Measurements from ENCODE around the gene ITPRIPL2. TPM values are rescaled to one million over a fixed set of nuclear protein-coding genes. Genes with fewer than 3 reads are reported as not detected.
A peak's percentile ranks its signal among the peaks of the same experiment; 100 is the strongest.

ITPRIPL2 gene
- 40.2 and 51.3 TPM in 2 replicates for total RNA-seq

DNA sequence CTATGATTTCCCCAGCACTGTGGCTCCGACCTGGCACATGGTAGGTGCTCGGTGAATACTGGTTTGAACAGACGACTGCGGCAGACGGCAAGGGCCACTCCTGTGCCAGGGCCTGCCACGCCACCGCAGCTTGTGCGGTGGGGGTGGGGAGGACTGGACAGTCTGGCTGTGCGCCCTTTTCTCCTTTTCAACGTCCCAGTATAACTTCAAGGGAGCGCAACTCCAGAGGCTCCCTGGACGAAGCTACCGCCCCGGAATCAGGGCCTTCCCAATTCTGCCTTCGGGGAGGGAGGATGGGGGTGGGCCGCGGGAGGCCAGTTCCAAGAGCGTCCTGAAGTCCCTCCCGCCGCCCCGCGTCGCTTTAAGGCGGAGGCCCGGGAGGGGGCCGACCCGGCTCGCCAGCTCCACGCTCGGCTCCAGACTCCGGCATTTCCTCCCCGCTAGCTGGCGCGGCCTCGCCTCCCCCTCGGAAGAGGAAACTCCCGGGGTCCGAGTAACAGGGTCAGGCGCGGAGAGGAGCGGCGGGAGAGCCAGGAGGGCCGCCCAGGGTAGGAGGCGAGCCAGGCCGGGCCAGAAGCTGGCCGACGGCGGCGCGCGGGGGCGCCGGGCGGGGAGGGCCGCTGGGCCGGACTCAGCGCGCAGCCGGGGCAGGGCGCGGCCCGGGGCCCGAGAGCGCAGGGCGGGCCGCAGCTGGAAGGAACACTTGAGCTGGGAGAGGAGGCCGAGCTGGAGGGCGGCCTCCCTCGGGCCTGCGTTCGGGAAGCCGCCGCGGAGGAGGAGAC is at the start of gene ITPRIPL2:
ITPRIPL2 (plus strand) TSS at position 388 of the 782 bp plus-strand sequence. CDS start 498 bp downstream, outside the sequence.
- DNase-seq = peak; percentile 88

DNA sequence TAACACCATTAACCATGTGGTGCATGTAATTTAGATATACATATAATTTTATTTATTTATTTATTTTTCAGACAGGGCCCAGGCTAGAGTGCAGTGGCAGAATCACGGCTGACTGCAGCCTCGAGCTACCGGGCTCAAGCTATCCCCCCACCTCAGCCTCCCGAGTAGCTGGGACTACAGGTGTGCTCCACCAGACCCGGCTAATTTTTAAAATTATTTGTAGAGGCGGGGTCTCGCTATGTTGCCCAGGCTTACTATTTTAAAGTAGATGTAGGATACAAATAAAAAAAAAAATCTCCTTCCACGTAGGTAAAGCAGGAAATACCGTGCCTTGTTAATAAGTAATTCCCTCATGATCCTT is 46.8 kb upstream of the ITPRIPL2 start:
- DNase-seq = no peak

- peak; percentile 100 for DNase-seq
Measured at GRCh38 chr16:19067349-19068236, 46.2 kb upstream of the ITPRIPL2 start, which contains the start of gene COQ7. TSS of gene COQ7 (plus strand) at chr16:19067614. CDS start at chr16:19067665, 51 bp downstream.

- DNase-seq = no peak
Measured at GRCh38 chr16:19068237-19068815, 45.4 kb upstream of the ITPRIPL2 start.

DNA sequence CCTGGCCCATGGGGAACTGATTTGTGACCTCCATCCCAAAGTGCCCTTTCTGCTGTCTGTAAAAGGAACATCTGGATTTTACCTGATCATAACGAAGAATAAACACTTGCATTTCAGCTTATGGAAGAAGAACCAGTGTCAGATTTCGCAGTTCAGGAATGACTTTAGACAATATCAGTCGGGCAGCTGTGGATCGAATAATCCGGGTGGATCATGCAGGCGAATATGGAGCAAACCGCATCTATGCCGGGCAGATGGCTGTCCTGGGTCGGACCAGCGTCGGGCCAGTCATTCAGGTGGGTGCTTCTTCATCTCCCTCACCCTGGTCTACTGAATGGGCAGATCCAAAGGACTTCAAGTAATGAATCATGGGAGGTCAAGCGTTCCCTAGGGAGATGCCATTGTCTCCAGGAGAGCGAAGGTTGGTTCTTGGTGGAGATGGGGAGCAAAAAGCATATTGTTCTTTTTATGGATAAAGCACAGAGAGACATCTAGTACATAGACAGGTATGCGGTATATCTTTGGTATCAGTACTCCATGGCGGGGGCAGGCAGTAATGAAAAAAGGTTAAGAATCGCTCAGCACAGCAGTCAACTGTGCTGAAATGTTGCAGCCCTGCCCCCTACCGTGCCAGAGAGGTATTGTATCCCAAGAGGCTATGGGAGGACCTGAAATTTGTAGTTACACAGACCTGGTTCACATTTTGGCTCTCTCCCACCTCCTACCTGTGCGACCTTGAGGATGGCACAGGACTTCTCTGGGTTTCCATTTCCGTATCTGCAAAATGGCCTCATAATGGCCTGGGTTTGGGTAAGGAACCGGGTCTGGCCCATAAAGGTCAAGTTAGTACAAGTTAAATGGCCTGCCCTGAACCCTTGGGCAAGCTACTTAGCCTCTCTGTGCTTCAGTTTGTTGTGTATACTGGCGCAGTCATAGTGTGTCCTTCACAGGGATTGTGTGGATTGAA is 41.7 kb upstream of the ITPRIPL2 start:
- DNase-seq = peak; percentile 88

DNA sequence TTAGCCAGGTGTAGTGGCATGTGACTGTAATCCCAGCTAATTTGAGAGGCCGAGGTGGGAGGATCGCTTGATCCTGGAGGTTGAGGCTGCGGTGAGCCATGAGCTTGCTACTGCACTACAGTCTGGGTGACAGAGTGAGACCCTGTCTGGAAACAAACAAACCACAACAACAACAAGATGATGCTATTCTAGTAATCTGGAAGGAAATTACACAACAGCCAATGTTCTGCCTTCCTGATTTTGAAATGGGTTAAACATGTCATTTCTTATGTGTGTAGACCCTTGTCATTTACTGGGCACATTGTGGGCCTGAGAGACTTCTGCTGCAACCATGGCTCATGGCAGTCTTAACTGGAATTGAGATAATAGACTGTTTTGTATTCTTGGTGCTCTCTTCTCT is 40.4 kb upstream of the ITPRIPL2 start:
- DNase-seq = no peak

DNA sequence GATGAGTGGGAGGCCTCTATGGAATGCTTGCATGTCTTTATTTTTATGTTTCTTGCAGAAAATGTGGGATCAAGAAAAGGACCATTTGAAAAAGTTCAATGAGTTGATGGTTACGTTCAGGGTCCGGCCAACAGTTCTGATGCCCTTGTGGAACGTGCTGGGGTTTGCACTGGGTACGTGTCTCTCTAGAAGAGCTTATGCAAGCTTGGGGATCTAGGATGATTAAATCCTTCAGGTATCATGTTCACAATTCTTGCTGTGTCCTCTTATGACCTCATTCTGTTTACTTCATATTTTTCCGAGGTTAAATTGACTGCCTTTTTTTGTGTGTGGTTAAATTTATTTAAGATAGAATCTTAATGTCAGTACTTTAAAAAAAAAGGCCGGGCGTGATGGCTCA is 39.9 kb upstream of the ITPRIPL2 start:
- DNase-seq = no peak

DNA sequence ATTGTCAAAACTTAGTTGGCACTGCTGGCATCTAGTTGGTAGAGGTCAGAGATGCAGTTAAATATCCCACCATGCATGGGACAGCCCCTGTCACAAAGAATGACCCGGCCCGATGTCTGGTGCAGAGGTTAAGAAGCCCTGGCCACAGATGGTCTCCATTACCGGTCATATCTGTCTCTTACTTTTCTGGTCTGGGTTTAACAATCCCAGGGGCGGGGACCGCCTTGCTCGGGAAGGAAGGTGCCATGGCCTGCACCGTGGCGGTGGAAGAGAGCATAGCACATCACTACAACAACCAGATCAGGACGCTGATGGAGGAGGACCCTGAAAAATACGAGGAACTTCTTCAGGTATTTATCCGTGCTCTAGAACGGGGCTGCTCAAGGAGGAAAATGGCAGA is 38.3 kb upstream of the ITPRIPL2 start:
- no peak for DNase-seq

DNA sequence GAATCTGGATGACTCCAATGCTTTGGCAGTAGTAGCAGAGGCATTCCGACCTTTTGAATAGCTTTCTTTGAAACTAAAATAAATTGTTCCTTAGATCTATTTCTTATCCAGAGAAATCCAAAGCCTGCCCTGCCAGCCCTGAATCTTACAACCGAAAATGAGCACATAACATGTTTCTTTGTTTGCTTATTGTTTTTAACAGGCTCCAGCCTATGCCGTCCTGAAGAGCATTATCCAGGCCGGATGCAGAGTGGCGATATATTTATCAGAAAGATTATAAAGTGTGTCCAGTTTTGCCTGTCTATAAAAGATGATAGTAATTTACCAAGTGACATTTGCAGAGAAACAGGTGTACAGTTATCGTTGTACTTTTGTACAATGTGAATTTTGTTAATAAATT is 35.9 kb upstream of the ITPRIPL2 start:
- no peak for DNase-seq

DNA sequence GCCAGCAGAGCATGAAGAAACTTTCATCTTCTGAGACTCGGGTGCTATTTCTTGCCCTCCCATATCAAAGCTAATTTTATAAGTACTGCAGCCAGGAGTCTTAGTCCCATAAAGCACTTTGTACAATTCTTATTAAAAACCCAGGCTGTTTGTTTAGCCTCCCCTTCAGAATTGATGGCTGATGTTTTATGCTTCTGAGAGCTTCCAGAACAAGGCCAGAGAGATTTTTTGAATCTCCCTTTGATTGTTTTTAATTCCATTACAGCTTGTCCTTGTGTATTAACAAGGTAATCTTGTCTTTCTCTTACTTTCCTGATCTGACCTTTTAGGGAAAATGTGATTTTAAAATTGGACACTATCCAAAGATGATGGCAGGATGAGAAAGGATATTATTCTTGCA is 30.1 kb upstream of the ITPRIPL2 start:
- no peak for DNase-seq

GRCh38 chr16:19084139-19084538 is 29.6 kb upstream of the ITPRIPL2 start:
- no peak for DNase-seq

DNA sequence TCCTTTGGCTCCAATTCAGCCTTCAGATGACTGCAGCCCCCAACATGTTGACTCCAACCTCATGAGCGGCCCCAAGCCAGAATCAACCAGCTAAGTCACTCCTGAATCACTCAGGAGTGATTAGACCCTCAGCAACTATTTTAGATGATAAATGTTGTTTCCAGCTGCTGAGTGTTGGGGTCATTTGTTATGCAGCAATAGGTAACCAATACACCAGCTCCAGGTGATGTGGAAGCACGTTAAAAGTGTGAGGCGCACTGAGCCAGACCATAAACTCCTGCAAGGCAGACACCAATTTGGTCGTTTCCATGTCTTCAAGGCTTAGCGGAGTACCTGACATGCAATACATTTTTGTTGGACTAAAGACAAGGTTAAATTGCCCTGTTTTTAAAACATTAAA is 28.9 kb upstream of the ITPRIPL2 start:
- DNase-seq = no peak

DNA sequence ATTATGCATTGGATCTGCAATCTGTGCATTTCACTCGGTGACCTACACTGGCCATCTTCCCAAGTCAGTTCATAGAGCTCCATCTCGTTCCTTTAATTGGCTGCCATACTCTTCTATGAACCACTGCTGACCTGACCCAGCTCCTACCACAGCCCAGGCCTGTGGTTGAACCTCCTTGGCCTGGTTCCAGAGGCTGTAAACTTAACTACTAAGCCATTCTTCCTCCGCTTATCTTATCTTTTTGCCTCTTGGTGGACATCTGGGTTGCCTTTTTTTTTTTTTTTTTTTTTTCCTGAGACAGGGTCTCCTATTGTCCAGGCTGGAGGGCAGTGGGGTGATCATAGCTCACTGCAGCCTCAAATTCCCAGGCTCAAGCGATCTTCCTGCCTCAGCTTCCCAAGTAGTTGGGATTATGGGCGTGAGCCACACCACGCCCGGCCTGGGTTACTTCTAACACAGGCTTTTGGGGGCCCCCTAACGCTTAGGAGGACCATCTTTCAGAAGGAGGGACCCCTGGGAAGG is 28.0 kb upstream of the ITPRIPL2 start:
- DNase-seq = peak; percentile 19

GRCh38 chr16:19086322-19087199 is 27.2 kb upstream of the ITPRIPL2 start:
- DNase-seq = peak; percentile 96

DNA sequence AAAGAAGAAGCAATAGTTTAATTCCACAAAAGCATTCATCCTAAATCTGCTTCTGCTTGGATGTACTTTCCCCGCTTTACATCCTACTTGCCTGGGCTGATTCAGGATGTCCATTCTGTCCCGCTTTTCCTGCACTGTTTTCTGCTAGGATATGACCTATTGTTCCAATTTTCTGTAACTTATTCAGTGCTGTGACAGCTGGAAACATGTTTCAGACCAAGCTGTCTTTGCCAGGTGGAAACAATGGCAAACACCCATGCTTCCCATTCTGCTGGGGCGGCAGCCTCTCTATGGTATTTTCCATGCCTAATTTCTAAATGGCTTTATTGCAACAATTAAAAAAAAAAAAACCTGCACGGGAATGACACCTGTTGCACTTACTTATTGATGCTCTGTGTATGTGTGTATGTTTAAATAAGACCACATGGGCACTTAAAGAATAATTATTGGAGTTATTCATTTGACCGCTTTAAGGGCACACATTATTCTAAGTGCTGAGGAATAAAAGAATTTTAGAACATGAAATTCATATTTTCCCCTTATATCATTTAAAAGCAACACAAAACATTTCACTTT is 25.3 kb upstream of the ITPRIPL2 start:
- peak; percentile 79 for DNase-seq

DNA sequence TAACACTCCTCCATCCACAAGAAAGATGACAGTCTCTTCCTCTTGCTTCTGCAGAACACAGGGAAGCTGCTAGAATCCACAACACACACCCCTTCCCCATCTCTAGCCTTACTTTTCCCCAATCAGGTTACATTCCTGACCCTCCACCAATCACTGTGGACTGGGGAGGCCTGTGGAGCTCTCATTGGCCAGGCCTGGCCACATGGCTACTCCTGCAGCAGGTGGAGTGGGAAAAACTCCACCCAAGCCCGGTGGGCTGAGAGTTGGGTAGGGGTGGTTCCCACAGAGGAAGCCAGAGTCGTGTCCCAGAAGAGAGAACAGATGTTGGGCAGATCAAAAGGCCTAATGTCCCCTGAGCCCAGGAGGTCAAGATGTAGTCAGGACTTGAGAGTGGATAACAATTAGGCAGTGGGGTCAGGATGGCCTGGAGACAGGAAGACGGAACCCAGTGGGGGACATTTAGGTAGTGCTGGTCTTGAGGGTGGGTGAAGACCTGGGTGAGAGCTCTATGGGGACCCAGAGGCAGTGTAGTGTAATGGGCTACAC is 24.3 kb upstream of the ITPRIPL2 start:
- no peak for DNase-seq

DNA sequence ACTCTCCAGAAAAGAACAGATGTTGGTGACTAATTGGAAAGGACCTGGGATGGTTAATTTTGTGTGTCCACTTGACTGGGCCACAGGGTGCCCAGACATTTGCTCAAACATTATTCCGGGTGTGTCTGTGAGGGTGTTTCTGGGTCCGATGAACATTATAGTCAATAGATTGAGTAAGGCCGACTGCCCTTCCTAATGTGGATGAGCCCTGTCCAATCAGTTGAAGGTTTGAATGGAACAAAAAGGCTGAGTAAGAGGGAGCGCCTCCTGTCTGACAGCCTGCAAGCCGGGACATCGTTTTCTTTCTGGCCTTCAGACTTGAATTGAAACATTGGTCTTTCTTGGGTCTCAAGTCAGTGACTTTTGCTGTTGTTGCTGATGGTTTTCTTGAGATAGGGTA is 22.8 kb upstream of the ITPRIPL2 start:
- DNase-seq = no peak

DNA sequence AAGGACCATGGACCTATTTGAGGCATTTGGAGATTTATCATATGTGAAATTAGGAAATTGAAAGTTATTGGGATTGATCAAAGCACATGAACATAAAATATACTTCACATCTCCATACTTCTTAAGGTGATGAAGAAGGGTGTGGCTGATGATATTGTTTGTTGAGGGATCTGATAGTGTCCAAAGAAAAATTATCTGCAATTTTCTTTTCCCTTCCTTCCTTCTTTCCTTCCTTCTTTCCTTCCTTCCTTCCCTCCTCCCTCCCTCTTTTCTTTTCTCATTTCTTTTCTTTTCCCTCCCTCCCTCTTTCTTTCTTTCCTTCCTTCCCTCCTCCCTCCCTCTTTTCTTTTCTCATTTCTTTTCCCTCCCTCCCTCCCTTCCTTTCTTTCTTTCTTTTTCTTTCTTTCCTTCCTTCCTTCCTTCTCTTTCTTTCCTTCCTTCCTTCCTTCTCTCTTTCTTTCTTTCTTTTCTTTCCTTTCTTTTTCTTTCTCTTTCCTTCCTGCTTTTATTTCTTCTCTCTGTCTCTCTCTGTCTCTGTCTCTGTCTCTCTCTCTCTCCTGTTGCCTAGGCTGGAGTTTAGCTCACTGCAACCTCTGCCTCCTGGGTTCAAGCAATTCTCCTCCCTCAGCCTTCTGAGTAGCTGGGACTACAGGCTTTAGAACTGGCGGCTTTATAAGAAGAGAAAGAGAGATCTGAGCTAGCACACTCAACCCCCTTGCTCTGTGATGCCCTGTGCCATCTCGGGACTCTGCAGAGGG is 20.9 kb upstream of the ITPRIPL2 start:
- DNase-seq = no peak
